DMS114 treated with DMSO at 0.1 percent for 48 hours (cell line): ENCODE results near the gene IFIH1.

Experiments
- DNase-seq: peaks from one replicate; lab custom pipeline; 2025; ENCODE audit not compliant: unreplicated experiment; lab: John Stamatoyannopoulos, UW

IFIH1 gene

GRCh38 chr2:162312853-162313252 is 5.6 kb downstream of the IFIH1 start:
- no peak for DNase-seq

- no peak for DNase-seq
Observed at GRCh38 chr2:162308747-162309503, 9.6 kb downstream of the IFIH1 start.

DNA sequence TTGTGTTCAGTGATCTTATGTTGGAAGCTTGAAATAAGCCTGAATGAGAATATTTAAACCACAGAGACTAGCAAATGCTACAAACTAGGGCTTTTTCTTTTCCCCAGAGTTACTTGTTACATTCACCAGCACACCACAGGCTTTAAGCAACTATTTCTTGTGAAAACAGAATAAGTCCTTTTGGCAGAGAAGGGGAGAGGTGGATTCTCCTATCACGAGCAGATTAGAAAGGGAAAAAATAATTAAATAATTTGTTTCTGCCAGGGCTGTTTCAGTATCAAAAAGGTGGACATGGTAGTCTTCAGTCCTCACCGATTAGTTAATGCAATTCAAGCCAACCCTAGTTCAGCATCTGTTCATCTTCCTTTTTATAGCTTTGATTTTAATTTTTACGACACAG is 12.6 kb downstream of the IFIH1 start:
- no peak for DNase-seq

DNA sequence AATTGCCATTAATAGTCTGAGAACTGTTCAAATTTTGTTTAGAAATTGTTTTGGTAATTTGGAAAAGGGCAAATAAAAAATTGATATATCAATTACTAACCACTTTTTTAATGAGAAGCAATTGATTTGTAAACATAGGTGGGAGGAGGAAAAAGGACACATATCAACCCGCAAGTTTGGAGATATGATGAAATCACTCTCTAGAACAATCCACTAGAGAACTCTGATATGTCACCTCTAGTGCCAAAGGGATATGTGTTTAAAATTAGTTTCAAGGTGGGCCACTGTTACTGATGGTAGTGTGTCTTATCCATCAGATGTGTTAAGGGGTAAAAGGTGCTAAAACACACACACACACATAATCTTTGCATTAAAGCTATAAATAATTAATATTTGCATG is 16.6 kb downstream of the IFIH1 start:
- DNase-seq: no peak

GRCh38 chr2:162301151-162301804 is 17.2 kb downstream of the IFIH1 start:
- peak; percentile 46 for DNase-seq

- no peak for DNase-seq
Observed at GRCh38 chr2:162300266-162300665, 18.2 kb downstream of the IFIH1 start.

- no peak for DNase-seq
Observed at GRCh38 chr2:162298669-162299335, 19.7 kb downstream of the IFIH1 start.

- peak; percentile 72 for DNase-seq
Observed at GRCh38 chr2:162297925-162298552, 20.4 kb downstream of the IFIH1 start.

DNA sequence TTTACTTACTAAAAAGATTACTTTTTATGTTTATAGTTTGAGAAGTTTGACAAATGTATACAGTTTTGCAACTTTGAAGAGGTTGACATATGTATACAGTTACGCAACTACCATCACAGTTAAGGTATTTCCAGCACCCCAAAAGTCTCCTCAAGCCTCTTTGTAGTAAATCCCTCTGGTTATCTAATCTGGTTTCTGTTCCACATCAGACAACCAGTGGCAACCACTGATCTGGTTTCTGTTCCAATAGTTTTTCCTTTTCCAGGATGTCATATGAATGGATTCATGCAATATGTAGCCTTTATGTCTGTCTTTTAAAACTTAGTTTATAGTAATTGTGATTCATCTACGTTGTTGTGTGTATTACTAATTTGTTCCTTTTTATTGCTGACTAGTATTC is 23.5 kb downstream of the IFIH1 start:
- DNase-seq: no peak

- DNase-seq: no peak
Observed at GRCh38 chr2:162293122-162293786, 25.2 kb downstream of the IFIH1 start.

DNA sequence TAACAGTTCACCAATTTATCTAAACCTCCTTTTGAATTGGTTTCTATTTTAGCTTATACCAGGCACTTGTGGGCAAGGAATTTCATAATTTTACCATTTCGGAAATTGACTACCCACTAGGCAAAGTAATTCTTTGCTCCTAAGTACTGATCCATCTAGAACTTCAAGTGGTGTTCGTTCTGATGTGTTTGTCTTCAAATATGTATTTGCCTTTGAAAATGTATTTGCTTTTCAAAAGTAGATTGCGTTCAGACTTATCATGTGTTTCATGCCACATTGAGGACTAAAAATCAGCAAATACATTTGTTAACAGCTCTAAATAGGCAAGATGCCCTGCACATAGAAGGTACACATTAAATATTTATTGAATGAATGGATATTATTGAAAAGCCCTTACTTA is 26.7 kb downstream of the IFIH1 start:
- DNase-seq: no peak

DNA sequence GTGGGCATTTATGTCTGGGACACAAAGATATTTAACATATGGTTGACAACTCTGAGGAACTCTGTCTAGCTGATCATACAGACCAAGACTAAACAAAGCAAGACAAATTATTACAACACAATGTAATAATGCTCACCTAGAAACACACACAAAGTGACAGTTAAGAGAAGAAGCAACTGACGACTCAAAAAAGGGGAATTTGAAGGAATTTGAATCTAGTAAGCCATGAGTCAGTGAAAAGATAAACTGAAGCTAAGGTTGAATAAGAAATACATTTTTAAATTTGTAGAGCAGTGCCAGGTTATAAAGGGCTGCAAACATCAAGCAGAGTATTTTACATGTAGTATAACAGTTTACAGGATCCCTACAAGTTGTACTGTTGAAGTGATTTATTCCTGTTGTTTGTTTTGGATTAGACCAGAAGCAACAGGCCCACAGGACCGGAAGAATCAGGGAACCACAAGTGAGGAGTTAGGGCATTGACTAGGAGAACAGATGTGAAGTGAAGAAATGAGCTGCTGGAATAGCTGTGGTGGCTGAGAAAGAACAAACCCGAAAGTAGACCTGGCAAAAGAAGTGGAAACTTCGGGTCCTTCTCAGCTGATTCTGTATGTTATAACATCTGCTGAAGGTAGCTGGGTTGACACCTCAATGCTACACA is 35.6 kb downstream of the IFIH1 start:
- no peak for DNase-seq

DNA sequence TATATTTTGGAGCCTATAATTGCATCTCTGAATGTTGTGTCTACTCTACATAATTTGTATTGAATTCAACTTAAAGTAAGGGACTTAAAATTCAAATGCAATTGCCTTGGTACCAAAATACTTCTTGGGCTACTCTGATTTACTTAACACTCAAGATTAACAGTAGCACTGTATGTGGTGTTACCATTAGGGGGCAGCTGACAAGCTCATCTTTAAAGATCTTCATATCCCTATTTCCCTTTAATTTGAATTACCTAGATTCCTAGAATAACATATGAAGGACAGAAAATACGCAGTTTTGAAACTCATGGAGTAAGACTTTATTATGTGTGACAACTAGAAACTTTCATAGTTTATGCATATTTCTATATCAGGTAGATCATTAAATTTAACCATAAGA is 37.8 kb downstream of the IFIH1 start:
- no peak for DNase-seq

- DNase-seq: no peak
Observed at GRCh38 chr2:162277381-162277780, 41.1 kb downstream of the IFIH1 start.

DNA sequence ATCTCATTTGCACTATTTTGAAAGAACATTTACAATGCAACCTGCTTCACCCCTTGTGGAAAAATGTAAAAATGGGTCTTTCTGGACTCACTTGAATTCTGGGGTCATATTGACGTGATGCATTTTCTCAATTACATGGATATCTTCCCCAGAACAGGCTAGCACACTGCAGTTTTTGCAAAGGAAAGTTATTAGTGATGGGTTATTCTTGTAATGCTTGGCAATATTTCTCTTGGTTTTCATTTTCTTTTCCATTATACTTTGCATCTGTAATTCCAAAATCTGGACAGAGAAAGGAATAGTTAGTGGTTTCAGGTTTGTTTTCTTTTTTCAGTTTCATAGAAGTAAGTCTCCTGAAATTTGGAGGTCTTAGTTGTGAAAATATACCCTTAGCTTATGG is 50.5 kb downstream of the IFIH1 start:
- DNase-seq: no peak

DNA sequence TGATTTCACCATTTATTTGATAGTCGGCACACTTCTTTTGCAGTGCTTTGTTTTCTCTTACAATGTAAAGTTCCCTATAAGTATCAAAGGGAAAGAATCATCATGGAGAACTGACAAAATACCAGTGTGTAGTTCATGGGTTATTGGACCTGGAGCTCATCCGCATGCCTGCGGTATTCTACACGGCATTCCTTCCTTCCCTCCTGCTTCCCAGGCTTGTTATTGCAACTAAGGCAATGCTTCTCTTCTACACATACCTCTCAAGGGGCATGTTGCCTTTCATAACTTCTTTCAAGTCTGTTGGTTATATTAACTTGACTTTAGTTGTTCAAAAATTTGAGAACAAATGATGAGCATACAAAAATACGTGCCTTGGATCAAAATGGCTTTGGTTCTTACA is 51.0 kb downstream of the IFIH1 start:
- no peak for DNase-seq

- no peak for DNase-seq
Observed at GRCh38 chr2:162266460-162266760, 52.1 kb downstream of the IFIH1 start.

- DNase-seq: no peak
Observed at GRCh38 chr2:162265666-162266459, 52.6 kb downstream of the IFIH1 start.

GRCh38 chr2:162261032-162261945 is 57.2 kb downstream of the IFIH1 start:
- DNase-seq: no peak
